ENCODE measurements around the gene IL1F10. TPM values are rescaled to one million over a fixed set of nuclear protein-coding genes. Genes with fewer than 3 reads are reported as not detected.

Gene IL1F10
- total RNA-seq, 4 donors from 2014 or later = 0.53 TPM; not detected in 3

GRCh38 chr2:113078350-113078839, 10.6 kb downstream of the IL1F10 start:
- Histone ChIP-seq H3K9me3 (no peaks in the 10 kb centered on the region), H3K4me3 (no peak overlapping the region), H3K27ac (peak overlapping the region; percentile 78 to 94 (median 86)), H3K36me3 (no peaks in the 10 kb centered on the region), H3K4me1 (peaks cover 5 to 65% (median 12%) of the 10 kb centered on the region in 3 donors), H3K27me3 (no peaks in the 10 kb centered on the region)
- DNase-seq = no peak
- TF ChIP-seq POLR2A (IDR thresholded peaks at IDR 0.05) (no peak), CTCF (IDR thresholded peaks at IDR 0.05) (no peak)
- WGBS, 2 donors = 32 to 43% methylated on average over 5 to 6 of the region's 6 CpGs
- intact Hi-C loops (cut with DNase I) = no loop called here

GRCh38 chr2:113079131-113079530, 11.4 kb downstream of the IL1F10 start:
- TF ChIP-seq CTCF (IDR thresholded peaks at IDR 0.05) (no peak), POLR2A (IDR thresholded peaks at IDR 0.05) (no peak)
- H3K27ac ChIP-seq = peak overlapping the region; percentile 68 to 94 (median 80)
- no peak overlapping the region for H3K4me3 ChIP-seq
- no peak for DNase-seq
- H3K27me3 ChIP-seq = no peaks in the 10 kb centered on the region
- intact Hi-C loops (cut with DNase I) = no loop called here
- H3K9me3 ChIP-seq = no peaks in the 10 kb centered on the region
- peaks cover 5 to 62% (median 12%) of the 10 kb centered on the region in 3 donors for H3K4me1 ChIP-seq
- no peaks in the 10 kb centered on the region for H3K36me3 ChIP-seq
- WGBS, 2 donors = 57 to 63% methylated on average over 4 of the region's 4 CpGs

DNA sequence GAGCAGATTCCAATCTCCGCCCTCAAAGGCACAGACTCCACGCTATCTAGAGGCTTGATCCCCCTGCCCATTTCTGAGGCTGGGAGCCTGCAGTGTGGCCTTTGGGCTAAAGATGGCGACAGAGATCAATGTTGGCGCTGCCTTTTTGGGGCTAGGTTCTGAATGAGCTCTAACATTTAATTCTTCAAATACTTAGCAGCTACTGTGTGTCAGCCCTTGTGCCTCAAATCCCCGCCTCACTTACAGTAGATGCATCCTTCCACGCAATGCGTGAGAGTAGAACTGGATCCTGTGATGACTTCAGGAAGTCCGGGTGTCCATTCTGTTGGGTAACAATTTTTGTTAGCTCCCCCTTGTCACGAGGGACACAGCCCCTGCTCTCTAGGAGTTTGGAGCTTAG, 12.4 kb downstream of the IL1F10 start:
- H3K27ac ChIP-seq = peak overlapping the region in 3 of 4 donors; percentile 78 to 94 (median 81)

DNA sequence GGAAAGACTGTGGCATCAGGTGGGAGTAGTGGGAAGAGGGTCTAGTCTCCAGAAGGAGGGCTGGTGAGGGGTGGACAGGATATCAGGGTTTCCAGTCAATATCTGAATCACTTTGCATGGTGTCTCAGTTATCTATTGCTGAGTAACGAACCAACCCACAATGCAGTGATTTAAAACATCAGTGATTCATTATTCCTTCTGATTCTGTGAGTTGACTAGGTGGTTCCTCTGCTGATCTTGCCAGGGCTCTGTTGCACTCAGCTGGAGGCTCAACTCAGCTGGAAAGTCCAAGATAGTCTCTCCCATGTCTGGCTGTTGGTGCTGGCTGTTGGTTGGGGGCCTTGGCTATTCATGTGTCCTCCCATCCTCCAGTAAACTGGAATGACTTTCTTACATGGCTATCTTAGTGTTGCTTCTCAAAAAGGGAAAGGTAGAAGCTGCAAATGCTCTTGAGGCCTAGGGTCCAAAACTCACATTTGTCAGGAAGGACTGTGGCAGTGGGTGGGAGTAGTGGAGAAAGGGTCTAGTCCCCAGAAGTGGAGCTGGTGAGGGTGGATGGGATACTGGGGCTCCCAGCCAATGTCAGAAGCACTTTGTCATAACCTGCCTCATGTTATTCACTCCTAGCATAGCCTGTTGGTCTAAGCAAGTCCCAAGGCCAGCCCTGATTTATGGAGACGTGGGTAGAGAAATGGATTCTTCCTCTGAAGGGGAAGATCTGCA, 13.9 kb downstream of the IL1F10 start:
- H3K27me3 ChIP-seq = no peaks in the 10 kb centered on the region
- TF ChIP-seq CTCF (IDR thresholded peaks at IDR 0.05) = no peak
- no peak for TF ChIP-seq POLR2A (IDR thresholded peaks at IDR 0.05)
- no peak overlapping the region for H3K4me3 ChIP-seq
- intact Hi-C loops (cut with DNase I) = loop anchor here (5.0 kb wide), 1 partner anchor 116 kb away; no protein-coding TSS in a partner anchor
- no peak for DNase-seq
- H3K27ac ChIP-seq = peak overlapping the region in 2 of 4 donors; percentile 38 to 81
- no peaks in the 10 kb centered on the region for H3K36me3 ChIP-seq
- peaks cover 5 to 67% (median 12%) of the 10 kb centered on the region in 3 donors for H3K4me1 ChIP-seq
- 20 to 37% methylated on average over 2 of the region's 2 CpGs for WGBS, 2 donors
- no peaks in the 10 kb centered on the region for H3K9me3 ChIP-seq

More for the DNA sequence above, 12.4 kb downstream of the IL1F10 start:
- intact Hi-C loops (cut with DNase I) = loop anchor here (5.0 kb wide), 1 partner anchor 117 kb away; no protein-coding TSS in a partner anchor
- peak in 5 of 6 experiments; percentile 53 to 86 (median 64) for TF ChIP-seq CTCF (IDR thresholded peaks at IDR 0.05)
- TF ChIP-seq POLR2A (IDR thresholded peaks at IDR 0.05) = no peak
- no peak for DNase-seq
- Histone ChIP-seq H3K9me3 (no peaks in the 10 kb centered on the region), H3K27me3 (no peaks in the 10 kb centered on the region), H3K4me3 (no peak overlapping the region), H3K4me1 (peaks cover 5 to 62% (median 12%) of the 10 kb centered on the region in 3 donors), H3K36me3 (no peaks in the 10 kb centered on the region)
- WGBS, 2 donors = 18 to 36% methylated on average over 8 to 9 of the region's 9 CpGs

- TF ChIP-seq POLR2A (IDR thresholded peaks at IDR 0.05) (no peak), CTCF (IDR thresholded peaks at IDR 0.05) (no peak)
- peak overlapping the region in 1 of 4 donors; percentile 51 for H3K27ac ChIP-seq
- WGBS, 2 donors = 45 to 62% methylated on average over 8 of the region's 8 CpGs
- H3K36me3 ChIP-seq = no peaks in the 10 kb centered on the region
- no peaks in the 10 kb centered on the region for H3K27me3 ChIP-seq
- H3K4me1 ChIP-seq = peaks cover under 1 to 51% (median 5%) of the 10 kb centered on the region in 3 donors
- intact Hi-C loops (cut with DNase I) = loop anchor here (5.0 kb wide), 1 partner anchor 114 kb away; no protein-coding TSS in a partner anchor
- no peak overlapping the region for H3K4me3 ChIP-seq
- H3K9me3 ChIP-seq = no peaks in the 10 kb centered on the region
- no peak for DNase-seq
These were observed 15.5 kb downstream of the IL1F10 start for GRCh38 chr2:113083296-113083695.

Measured in esophagus squamous epithelium (tissue), 5 donors.